HepG2 (cell line): ENCODE data around the gene ARHGEF12. TPM values are rescaled to one million over a fixed set of nuclear protein-coding genes. Genes with fewer than 3 reads are reported as not detected.

Experiments
- CREB1 ChIP-seq, 2 experiments: fragments of 450-650 bp in 1 of 2; IDR thresholded peaks; 2 replicates each; pipeline ENCODE4 v1.6.1; 2016 to 2017; ENCODE audit warnings: control low read depth in 1 of 2, mild to moderate bottlenecking in 1 of 2, missing compliant biosample characterization in 1 of 2, missing genetic modification characterization in 1 of 2
- FOXP4 ChIP-seq: sonication (generic); formaldehyde crosslinking; IDR thresholded peaks from 2 replicates; pipeline ENCODE4 v1.4.0; 2020; ENCODE audit warnings: missing genetic modification reagents
- GTF2F1 ChIP-seq: fragments of 150-350 bp; IDR thresholded peaks from 2 replicates; pipeline ENCODE4 v1.6.1; 2014; ENCODE audit warnings: low read length
- HDAC2 ChIP-seq: sonication (generic); formaldehyde crosslinking; IDR thresholded peaks from 2 replicates; pipeline ENCODE4 v1.4.0; 2020; ENCODE audit warnings: missing genetic modification reagents
- HMGXB4 ChIP-seq, 2 experiments: sonication (generic) in 1 of 2; formaldehyde crosslinking in 1 of 2; IDR thresholded peaks; 2 replicates each; pipeline versions ENCODE4 v1.4.0 to v1.6.1; 2018 to 2020; ENCODE audit warnings: missing genetic modification reagents in 2 of 2, borderline replicate concordance in 1 of 2, low read depth in 1 of 2, mild to moderate bottlenecking in 1 of 2, missing biosample characterization in 1 of 2
- KAT2B ChIP-seq: fragments of 150-350 bp; IDR thresholded peaks from 2 replicates; pipeline ENCODE4 v1.6.1; 2014; ENCODE audit warnings: low read depth, low read length, borderline replicate concordance
- MZF1 ChIP-seq: sonication (generic); formaldehyde crosslinking; IDR thresholded peaks from 2 replicates; pipeline ENCODE4 v1.8.1; 2023; ENCODE audit warnings: mild to moderate bottlenecking, missing genetic modification reagents, borderline replicate concordance
- PCBP2 ChIP-seq: fragments of 200-400 bp; formaldehyde crosslinking; optimal IDR thresholded peaks from 2 replicates; pipeline ENCODE3; 2018; ENCODE audit warnings: low read length, low read depth; ENCODE audit not compliant: poor library complexity, severe bottlenecking
- PLSCR1 ChIP-seq: sonication (generic); formaldehyde crosslinking; IDR thresholded peaks from 2 replicates; pipeline ENCODE4 v1.5.0; 2020; ENCODE audit warnings: missing genetic modification reagents, mild to moderate bottlenecking, borderline replicate concordance
- RBAK ChIP-seq: sonication (generic); formaldehyde crosslinking; IDR thresholded peaks from 2 replicates; pipeline ENCODE4 v1.5.1; 2020; ENCODE audit warnings: mild to moderate bottlenecking, missing genetic modification reagents
- REPIN1 ChIP-seq: sonication (generic); formaldehyde crosslinking; IDR thresholded peaks from 2 replicates; pipeline ENCODE4 v1.8.0; 2022; ENCODE audit warnings: missing genetic modification reagents, low read depth, mild to moderate bottlenecking, borderline replicate concordance
- SALL2 ChIP-seq: sonication (generic); formaldehyde crosslinking; IDR thresholded peaks from 2 replicates; pipeline ENCODE4 v1.8.1; 2023; ENCODE audit warnings: mild to moderate bottlenecking, missing genetic modification reagents, inconsistent platforms
- SIX1 ChIP-seq: sonication (generic); formaldehyde crosslinking; IDR thresholded peaks from 2 replicates; pipeline ENCODE4 v1.4.0; 2020; ENCODE audit warnings: missing genetic modification reagents, borderline replicate concordance
- THYN1 ChIP-seq: sonication (generic); formaldehyde crosslinking; IDR thresholded peaks from 2 replicates; pipeline ENCODE4 v1.8.1; 2023; ENCODE audit warnings: low read depth, mild to moderate bottlenecking, moderate library complexity, missing genetic modification reagents, borderline replicate concordance
- ZNF24 ChIP-seq: fragments of 450-650 bp; IDR thresholded peaks from 2 replicates; pipeline ENCODE4 v1.6.1; 2017; ENCODE audit warnings: antibody characterized with exemption, mild to moderate bottlenecking
- ZNF609 ChIP-seq: sonication (generic); formaldehyde crosslinking; IDR thresholded peaks from 2 replicates; pipeline ENCODE4 v1.4.0; 2020; ENCODE audit warnings: mild to moderate bottlenecking, missing genetic modification reagents, borderline replicate concordance
- polyA plus RNA-seq, 8 experiments: library from polyadenylated mRNA; depleted of rRNA in 3 of 8; stranded (reverse) in 7 of 8; unstranded in 1 of 8; fragments of >200 nt; fragmentation: Illumina TruSeq in 4 of 8; extraction: Trizol in 4 of 8; gene quantifications; 2 replicates each; pipeline versions ENCODE4 v1.2.1 to v1.2.3, GENCODE V29; 2011 to 2016; ENCODE audit warnings: low read depth in 4 of 8, missing spikeins in 1 of 8, mixed read lengths in 1 of 8; ENCODE audit not compliant: insufficient read depth in 1 of 8
- total RNA-seq, 5 experiments: library from RNA; depleted of rRNA; stranded (reverse); fragments of >200 nt; fragmentation: Illumina TruSeq; extraction: Trizol; gene quantifications; 2 replicates each; pipeline ENCODE4 v1.2.3, GENCODE V29; 2016; ENCODE audit warnings: low read depth in 1 of 5
- TF ChIP-seq, protein P1 (sequence below): sonication (generic); formaldehyde crosslinking; IDR thresholded peaks from 2 replicates; pipeline ENCODE4 v1.8.0; 2022; ENCODE audit warnings: mild to moderate bottlenecking, missing genetic modification reagents; ENCODE audit not compliant: insufficient replicate concordance

The ARHGEF12 gene
- total and polyA plus RNA-seq, 2 of the 13 experiments (the other 11 are each of a cell fraction or from before 2014, with no cell fraction given): 17.9 to 54.4 TPM

DNA sequence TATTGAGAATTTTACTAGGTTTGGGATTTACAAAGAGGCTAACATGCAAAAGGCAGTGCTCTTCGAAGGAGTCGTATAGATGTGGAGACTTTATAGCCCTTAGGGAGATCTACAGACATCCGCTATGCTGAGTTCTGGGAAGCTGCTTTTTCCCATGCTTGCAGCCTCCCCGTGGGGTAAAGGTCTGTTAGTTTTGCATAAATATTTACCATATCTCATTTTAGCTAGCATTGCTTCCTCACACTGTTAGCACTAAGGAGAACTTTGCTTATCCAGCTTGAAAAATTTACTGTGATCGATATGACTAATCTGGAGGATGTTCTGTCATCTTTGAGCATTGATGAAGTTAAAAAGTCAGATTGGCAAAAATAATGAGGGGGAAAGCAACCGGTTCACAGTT lies 18.6 kb downstream of the ARHGEF12 start (continued):
- TF ChIP-seq HMGXB4 (CRISPR knock-in tag; IDR thresholded peaks at IDR 0.05; ENCODE audit: borderline replicate concordance in 1 of 2, low read depth in 1 of 2) (no peak), ZNF24 (peak; percentile 74; the same call in 1 of the 2 replicates), KAT2B (no peak), SALL2 (CRISPR knock-in tag) (no peak), GTF2F1 (no peak), SIX1 (CRISPR knock-in tag) (no peak), THYN1 (CRISPR knock-in tag) (no peak), FOXP4 (CRISPR knock-in tag) (peak; percentile 56), RBAK (CRISPR knock-in tag) (no peak), PCBP2 (no peak), REPIN1 (CRISPR knock-in tag) (no peak), MZF1 (no peak), PLSCR1 (CRISPR knock-in tag) (no peak), CREB1 (IDR thresholded peaks at IDR 0.05) (no peak), CREB1 (CRISPR knock-in tag; IDR thresholded peaks at IDR 0.05) (no peak), HDAC2 (peak; percentile 21; the same call in 1 of the 2 replicates), ZNF609 (CRISPR knock-in tag) (no peak)
- TF ChIP-seq, protein P1, sequence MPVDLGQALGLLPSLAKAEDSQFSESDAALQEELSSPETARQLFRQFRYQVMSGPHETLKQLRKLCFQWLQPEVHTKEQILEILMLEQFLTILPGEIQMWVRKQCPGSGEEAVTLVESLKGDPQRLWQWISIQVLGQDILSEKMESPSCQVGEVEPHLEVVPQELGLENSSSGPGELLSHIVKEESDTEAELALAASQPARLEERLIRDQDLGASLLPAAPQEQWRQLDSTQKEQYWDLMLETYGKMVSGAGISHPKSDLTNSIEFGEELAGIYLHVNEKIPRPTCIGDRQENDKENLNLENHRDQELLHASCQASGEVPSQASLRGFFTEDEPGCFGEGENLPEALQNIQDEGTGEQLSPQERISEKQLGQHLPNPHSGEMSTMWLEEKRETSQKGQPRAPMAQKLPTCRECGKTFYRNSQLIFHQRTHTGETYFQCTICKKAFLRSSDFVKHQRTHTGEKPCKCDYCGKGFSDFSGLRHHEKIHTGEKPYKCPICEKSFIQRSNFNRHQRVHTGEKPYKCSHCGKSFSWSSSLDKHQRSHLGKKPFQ: no peak
